NCI-H1092 treated with DMSO at 0.1 percent for 48 hours (cell line): ENCODE results near the gene RAB15.
A peak's percentile ranks its signal among the peaks of the same experiment; 100 is the strongest.

ENCODE experiments used
- DNase-seq: peaks from one replicate; lab custom pipeline; 2025; lab: John Stamatoyannopoulos, UW

Gene RAB15

GRCh38 chr14:64990296-64990695 is 18.2 kb upstream of the RAB15 start:
- DNase-seq = no peak

GRCh38 chr14:64987438-64987767 is 15.3 kb upstream of the RAB15 start:
- DNase-seq = no peak

- peak; percentile 99 for DNase-seq
Measured at GRCh38 chr14:64986648-64987437, 14.7 kb upstream of the RAB15 start, which contains the start of gene FNTB. TSS of gene FNTB (plus strand) at chr14:64986895. CDS start at chr14:64986954, 59 bp downstream.

- peak; percentile 28 for DNase-seq
Measured at GRCh38 chr14:64983439-64984310, 11.5 kb upstream of the RAB15 start.

- no peak for DNase-seq
Measured at GRCh38 chr14:64979336-64980074, 7.4 kb upstream of the RAB15 start.

- no peak for DNase-seq
Measured at GRCh38 chr14:64974563-64974962, 2.4 kb upstream of the RAB15 start.

GRCh38 chr14:64973826-64974225 is 1.7 kb upstream of the RAB15 start:
- DNase-seq = no peak

GRCh38 chr14:64973026-64973442 is 898 bp upstream of the RAB15 start:
- no peak for DNase-seq

- no peak for DNase-seq
Measured at GRCh38 chr14:64971491-64971942, 619 bp downstream of the RAB15 start.

GRCh38 chr14:64970776-64971477 is 1.2 kb downstream of the RAB15 start:
- DNase-seq = no peak

- no peak for DNase-seq
Measured at GRCh38 chr14:64970041-64970440, 2.1 kb downstream of the RAB15 start.

GRCh38 chr14:64968651-64969050 is 3.5 kb downstream of the RAB15 start:
- DNase-seq = no peak

GRCh38 chr14:64968167-64968566 is 4.0 kb downstream of the RAB15 start:
- no peak for DNase-seq

GRCh38 chr14:64966976-64967375 is 5.2 kb downstream of the RAB15 start:
- DNase-seq = no peak

- no peak for DNase-seq
Measured at GRCh38 chr14:64965356-64966000, 6.7 kb downstream of the RAB15 start.

- DNase-seq = no peak
Measured at GRCh38 chr14:64963611-64964010, 8.5 kb downstream of the RAB15 start.

GRCh38 chr14:64960762-64961276 is 11.3 kb downstream of the RAB15 start:
- no peak for DNase-seq

- no peak for DNase-seq
Measured at GRCh38 chr14:64958743-64959142, 13.4 kb downstream of the RAB15 start.

GRCh38 chr14:64958201-64958600 is 13.9 kb downstream of the RAB15 start:
- no peak for DNase-seq

GRCh38 chr14:64956697-64957406 is 15.3 kb downstream of the RAB15 start:
- no peak for DNase-seq
